Smooth muscle cell (in vitro differentiated cells): ENCODE results near the gene EFNA5. TPM values are rescaled to one million over a fixed set of nuclear protein-coding genes. Genes with fewer than 3 reads are reported as not detected.

ENCODE experiments used
- DNase-seq: peaks from one replicate; lab custom pipeline; 2025; ENCODE audit not compliant: unreplicated experiment; lab: John Stamatoyannopoulos, UW
- H2AFZ ChIP-seq: fragments of 200-600 bp; sonication (generic); 2 replicates; pipeline ENCODE4 v1.6.0; 2016; ENCODE audit warnings: antibody characterized with exemption, low read depth, mild to moderate bottlenecking
- H3F3A ChIP-seq: fragments of 200-600 bp; sonication (generic); 2 replicates; pipeline ENCODE4 v1.6.0; 2017; ENCODE audit warnings: antibody characterized with exemption, low read depth
- H3K27ac ChIP-seq: fragments of 200-600 bp; sonication (generic); 2 replicates; pipeline ENCODE4 v1.5.1; 2016; ENCODE audit warnings: low read depth, mild to moderate bottlenecking
- H3K27me3 ChIP-seq: fragments of 200-600 bp; sonication (generic); 2 replicates; pipeline ENCODE4 v1.6.1; 2016; ENCODE audit warnings: low read depth, mild to moderate bottlenecking
- H3K36me3 ChIP-seq: fragments of 200-600 bp; sonication (generic); 2 replicates; pipeline ENCODE4 v1.5.1; 2016; ENCODE audit warnings: low read depth
- H3K4me1 ChIP-seq: fragments of 200-600 bp; sonication (generic); 2 replicates; pipeline ENCODE4 v1.5.1; 2016; ENCODE audit warnings: low read depth
- H3K4me2 ChIP-seq: fragments of 200-600 bp; sonication (generic); 2 replicates; pipeline ENCODE4 v1.6.0; 2016; ENCODE audit warnings: mild to moderate bottlenecking
- H3K4me3 ChIP-seq: fragments of 200-600 bp; sonication (generic); 2 replicates; pipeline ENCODE4 v1.5.1; 2016; ENCODE audit warnings: mild to moderate bottlenecking
- H3K79me2 ChIP-seq: fragments of 200-600 bp; sonication (generic); 2 replicates; pipeline ENCODE4 v1.6.0; 2016; ENCODE audit warnings: low read depth, mild to moderate bottlenecking
- H3K9ac ChIP-seq: fragments of 200-600 bp; sonication (generic); 2 replicates; pipeline ENCODE4 v1.6.0; 2016; ENCODE audit warnings: low read depth
- H3K9me3 ChIP-seq: fragments of 200-600 bp; sonication (generic); replicated peaks from 2 replicates; pipeline ENCODE4 v1.5.1; 2016; ENCODE audit warnings: low read depth
- H4K20me1 ChIP-seq: fragments of 200-600 bp; sonication (generic); 2 replicates; pipeline ENCODE4 v1.6.0; 2016; ENCODE audit warnings: low read depth
- CTCF ChIP-seq: fragments of 200-600 bp; sonication (generic); IDR thresholded peaks from 2 replicates; pipeline ENCODE4 v1.5.1; 2017; ENCODE audit warnings: borderline replicate concordance, mild to moderate bottlenecking, antibody characterized with exemption; ENCODE audit not compliant: insufficient read depth, poor library complexity, severe bottlenecking
- WGBS: methylation state at CpG from one replicate; pipeline ENCODE4 v1.1.7; 2016; ENCODE audit warnings: low lambda C conversion rate; 5-methylcytosine and 5-hydroxymethylcytosine counted together
- polyA plus RNA-seq: library from polyadenylated mRNA; unstranded; fragments of >200 nt; fragmentation: Nextera tagmentation; extraction: Ambion mirVana; gene quantifications from 2 replicates; pipeline ENCODE4 v1.2.1, GENCODE V29; 2016
- total RNA-seq: library from RNA; depleted of rRNA; stranded (reverse); fragments of >200 nt; gene quantifications from 2 replicates; pipeline ENCODE4 v1.2.3, GENCODE V29; 2014

Gene EFNA5
- total and polyA plus RNA-seq, 2 experiments from 2014 or later, result 0.32 to 8.8 TPM

GRCh38 chr5:107633171-107633901 lies 37.4 kb downstream of the EFNA5 start:
- Histone ChIP-seq H3K9ac (no peak overlapping the region), H3F3A (no peaks in the 10 kb centered on the region), H3K27me3 (no peaks in the 10 kb centered on the region), H3K4me2 (no peak overlapping the region), H3K27ac (no peak overlapping the region), H3K9me3 (no peaks in the 10 kb centered on the region), H2AFZ (no peak overlapping the region), H4K20me1 (no peaks in the 10 kb centered on the region), H3K79me2 (no peaks in the 10 kb centered on the region), H3K4me3 (no peak overlapping the region), H3K36me3 (no peaks in the 10 kb centered on the region), H3K4me1 (peaks cover 35% of the 10 kb centered on the region)
- DNase-seq, result no peak
- TF ChIP-seq CTCF, result no peak
- WGBS, result 90% methylated on average over 11 of the region's 11 CpGs

GRCh38 chr5:107631805-107632362 lies 38.9 kb downstream of the EFNA5 start:
- H2AFZ ChIP-seq, result no peak overlapping the region

GRCh38 chr5:107630184-107630583 lies 40.6 kb downstream of the EFNA5 start:
- Histone ChIP-seq H3K9ac (no peak overlapping the region), H3K4me3 (no peak overlapping the region), H2AFZ (no peak overlapping the region), H3K4me1 (peaks cover 19% of the 10 kb centered on the region), H3F3A (no peaks in the 10 kb centered on the region), H3K4me2 (no peak overlapping the region), H3K79me2 (no peaks in the 10 kb centered on the region), H3K36me3 (no peaks in the 10 kb centered on the region), H3K27ac (no peak overlapping the region), H3K27me3 (no peaks in the 10 kb centered on the region), H3K9me3 (no peaks in the 10 kb centered on the region), H4K20me1 (no peaks in the 10 kb centered on the region)
- WGBS, result 98% methylated on average over 2 of the region's 2 CpGs
- TF ChIP-seq CTCF, result no peak
- DNase-seq, result no peak

More at GRCh38 chr5:107631805-107632362, 38.9 kb downstream of the EFNA5 start:
- no peak for DNase-seq
- Histone ChIP-seq H3K79me2 (no peaks in the 10 kb centered on the region), H3K4me2 (no peak overlapping the region), H4K20me1 (no peaks in the 10 kb centered on the region), H3F3A (no peaks in the 10 kb centered on the region), H3K9me3 (no peaks in the 10 kb centered on the region), H3K4me3 (no peak overlapping the region), H3K27ac (no peak overlapping the region), H3K9ac (no peak overlapping the region), H3K4me1 (peaks cover 33% of the 10 kb centered on the region), H3K27me3 (no peaks in the 10 kb centered on the region), H3K36me3 (no peaks in the 10 kb centered on the region)
- no peak for TF ChIP-seq CTCF
- WGBS, result 90% methylated on average over 4 of the region's 4 CpGs
